Left ventricle myocardium superior (tissue), 1 donor: ENCODE data around the gene TPGS2. TPM values are rescaled to one million over a fixed set of nuclear protein-coding genes. Genes with fewer than 3 reads are reported as not detected.
"Not testable (repeated sequence)": the region's sequence is repeated elsewhere in the genome, so short reads cannot be mapped to it uniquely, and the experiment has no call there.

Experiments used
- ATAC-seq: fragments of 200-7000 bp; cut with Tn5 transposase; one replicate; pipeline ENCODE4 v1.9.1; 2020; ENCODE audit warnings: mild to moderate bottlenecking, moderate library complexity
- DNase-seq: peaks from one replicate; pipeline ENCODE4 v3.0.0-alpha.2; 2020
- intact Hi-C: fragments of 100-400 bp; cut with micrococcal nuclease; formaldehyde crosslinking; loops from one replicate; pipeline ENCODE4 v1.11.0; 2022
- total RNA-seq: library from RNA; stranded (reverse); fragmentation: NEBNext Ultra II Directional; extraction: Animal tissue kit (Norgen Biotek cat#: 25700); gene quantifications from one replicate; pipeline ENCODE4 v1.2.1, GENCODE V29; 2021
- donor health status: DM: no; HTN: yes; CAD: no; lungs with severe emphysema.

The TPGS2 gene
- total RNA-seq, 1 donor from 2014 or later: 25.1 TPM

DNA sequence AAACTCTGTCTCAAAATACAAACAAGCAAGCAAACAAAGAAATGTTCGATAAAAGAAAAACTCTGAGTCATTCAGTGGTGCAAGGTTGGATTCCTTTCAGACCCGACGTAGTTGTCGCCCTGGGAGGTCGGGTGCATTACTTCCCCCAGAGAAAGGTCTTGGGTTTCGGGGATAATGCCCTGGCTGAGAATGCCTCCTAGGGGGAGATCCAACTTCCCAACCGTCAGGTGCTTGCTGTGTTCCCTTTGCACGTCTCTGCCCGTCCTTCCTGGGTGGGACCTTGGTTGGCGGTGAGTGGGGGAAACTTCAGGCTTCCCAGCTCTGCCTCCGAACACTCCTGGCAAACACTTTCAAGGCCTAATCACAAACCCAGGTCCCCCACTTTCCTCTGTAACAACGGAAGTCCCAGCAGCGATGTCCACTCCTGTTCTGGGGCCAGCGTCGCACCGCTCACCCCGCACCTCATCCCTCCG is 609 bp downstream of the TPGS2 start:
- no peak for DNase-seq
- intact Hi-C loops: no loop called here

DNA sequence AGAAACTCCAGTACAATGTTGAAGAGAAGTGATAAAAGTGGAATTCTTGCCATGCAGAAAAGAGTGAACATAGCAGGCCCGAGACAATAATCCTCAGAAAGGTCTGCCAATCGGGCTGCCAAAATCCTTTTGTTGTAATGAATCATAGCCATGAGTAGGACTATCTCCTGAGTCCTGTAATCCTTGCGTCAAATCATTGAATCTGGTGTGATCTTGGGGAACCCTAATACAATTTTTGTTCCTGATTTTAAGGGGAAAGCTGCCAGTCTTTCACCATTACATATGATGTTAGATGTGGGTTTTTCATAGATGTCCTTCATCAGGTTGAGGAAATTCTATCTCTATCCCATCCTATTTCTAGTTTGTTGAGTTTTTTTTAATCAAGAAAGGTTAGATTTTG is 2.2 kb downstream of the TPGS2 start:
- DNase-seq (no peak), ATAC-seq (no peak)
- intact Hi-C loops: no loop called here

More for the DNA sequence above, 609 bp downstream of the TPGS2 start:
- peak; percentile 8 for ATAC-seq

DNA sequence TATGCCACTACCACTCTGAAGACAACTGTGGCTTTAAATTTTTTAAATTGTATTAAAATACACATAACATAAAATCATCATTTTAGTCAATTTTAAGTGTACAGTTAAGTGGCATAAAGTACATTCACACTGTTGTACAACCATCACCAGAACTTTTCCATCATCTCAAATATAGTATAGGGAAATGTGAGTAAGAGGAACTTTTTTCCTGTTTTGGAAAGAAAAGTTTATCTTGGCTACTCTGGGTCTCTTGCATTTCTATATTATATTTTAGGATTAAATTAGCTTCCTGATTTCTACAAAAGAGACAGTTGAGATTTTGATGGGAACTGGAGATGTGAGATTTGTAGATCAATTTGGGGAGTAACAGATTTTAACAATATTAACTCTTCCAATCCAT is 3.3 kb downstream of the TPGS2 start:
- DNase-seq: no peak
- ATAC-seq: no peak
- intact Hi-C loops: no loop called here

DNA sequence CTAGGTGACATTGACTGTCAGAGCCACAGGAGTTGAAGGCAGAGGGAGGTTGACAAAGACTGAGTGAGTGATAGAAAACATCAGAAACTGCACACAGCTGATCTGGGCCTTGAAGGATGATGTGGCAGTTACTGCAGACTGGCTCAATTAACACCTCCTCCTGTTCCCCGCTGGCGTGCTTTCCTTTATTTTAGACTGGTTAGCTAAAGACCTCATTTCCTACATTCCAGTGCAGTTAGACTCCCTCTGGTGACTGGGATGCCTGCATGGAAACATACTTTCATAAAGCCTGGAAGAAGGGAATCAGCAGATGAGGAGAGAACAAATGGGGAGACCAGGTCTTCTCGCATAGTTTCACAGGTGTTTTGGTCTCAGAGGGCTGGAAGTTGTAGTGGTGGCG is 7.1 kb downstream of the TPGS2 start:
- ATAC-seq: no peak
- intact Hi-C loops: no loop called here
- no peak for DNase-seq

DNA sequence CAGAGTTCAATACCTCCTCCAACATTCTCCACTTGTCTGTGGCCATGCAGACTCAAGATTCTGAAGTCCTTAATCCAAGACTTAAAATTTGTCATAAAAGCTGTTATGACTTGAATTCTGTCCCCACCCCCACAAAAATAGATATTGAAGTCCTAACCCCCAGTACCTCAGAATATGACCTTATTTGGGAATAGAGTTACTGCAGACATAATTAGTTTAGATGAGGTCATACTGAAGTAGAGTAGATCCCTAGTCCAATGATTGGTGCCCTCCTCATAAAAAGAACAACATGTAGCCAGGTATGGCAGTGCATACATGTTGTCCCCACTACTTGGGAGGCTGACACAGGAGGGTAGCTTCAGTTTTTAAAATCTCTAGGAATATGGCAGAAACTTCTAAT is 9.2 kb downstream of the TPGS2 start:
- DNase-seq: no peak
- ATAC-seq: no peak
- intact Hi-C loops: no loop called here

DNA sequence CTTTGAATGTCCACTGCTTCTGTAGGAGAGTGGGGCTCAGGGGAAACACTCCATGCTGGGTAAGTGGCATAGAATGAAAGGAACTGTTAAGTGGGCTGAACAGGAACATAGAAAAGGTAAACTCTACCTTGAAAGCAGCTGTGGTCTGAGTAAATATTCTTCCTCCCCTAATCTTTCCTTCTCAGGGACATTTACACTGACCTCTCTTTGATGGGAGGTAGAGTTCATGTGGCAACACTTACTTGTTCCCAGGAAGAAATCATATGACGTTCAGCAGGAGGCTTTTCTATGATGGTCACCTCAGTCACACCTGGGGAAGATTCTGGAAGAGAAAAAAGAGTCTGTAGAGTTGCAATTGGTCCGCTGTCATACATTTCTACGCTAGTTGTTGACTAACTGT is 10.2 kb downstream of the TPGS2 start:
- intact Hi-C loops: no loop called here
- ATAC-seq: no peak

DNA sequence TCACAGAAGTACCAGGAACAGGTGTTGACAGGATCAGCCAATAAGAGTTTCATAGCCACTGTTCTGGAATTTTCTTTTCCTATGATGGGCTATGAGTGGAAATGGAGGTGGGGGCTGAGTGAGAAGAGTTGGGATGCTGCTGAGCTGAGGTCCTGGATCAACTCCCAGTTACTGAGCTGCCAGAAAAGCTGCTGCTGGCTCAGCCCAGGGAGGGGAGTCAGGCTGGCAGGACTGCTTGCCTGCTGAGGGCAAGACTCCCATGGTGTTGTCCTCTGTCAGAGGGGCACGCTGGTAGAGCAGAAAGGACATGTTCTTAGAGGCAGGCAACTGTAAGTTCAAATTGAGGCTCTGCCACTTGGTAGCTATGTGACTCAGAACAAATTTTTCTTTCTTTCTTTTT is 11.8 kb downstream of the TPGS2 start:
- peak; percentile 50 for ATAC-seq
- DNase-seq: no peak
- intact Hi-C loops: no loop called here

More for the DNA sequence above, 10.2 kb downstream of the TPGS2 start:
- DNase-seq: no peak

DNA sequence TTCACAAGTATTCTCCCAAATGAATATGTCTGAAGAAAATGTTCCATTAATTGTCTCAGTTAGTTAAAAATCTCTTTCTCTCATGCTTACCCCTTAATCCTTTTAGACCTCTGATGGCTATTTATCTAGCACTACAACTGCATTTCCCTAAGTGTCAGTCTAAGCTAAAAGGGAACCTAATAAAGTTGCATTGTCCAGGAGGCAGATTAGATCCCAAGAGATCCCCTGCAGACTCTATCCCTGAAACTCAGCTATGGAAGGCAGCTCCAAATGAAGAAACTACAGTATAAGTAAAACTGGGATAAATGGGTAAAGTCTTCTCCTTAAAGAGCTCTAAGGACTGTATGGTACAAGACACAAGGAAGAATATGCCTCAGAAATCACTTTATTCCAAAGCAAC is 12.7 kb downstream of the TPGS2 start:
- DNase-seq, intact Hi-C loops: not testable (repeated sequence)

DNA sequence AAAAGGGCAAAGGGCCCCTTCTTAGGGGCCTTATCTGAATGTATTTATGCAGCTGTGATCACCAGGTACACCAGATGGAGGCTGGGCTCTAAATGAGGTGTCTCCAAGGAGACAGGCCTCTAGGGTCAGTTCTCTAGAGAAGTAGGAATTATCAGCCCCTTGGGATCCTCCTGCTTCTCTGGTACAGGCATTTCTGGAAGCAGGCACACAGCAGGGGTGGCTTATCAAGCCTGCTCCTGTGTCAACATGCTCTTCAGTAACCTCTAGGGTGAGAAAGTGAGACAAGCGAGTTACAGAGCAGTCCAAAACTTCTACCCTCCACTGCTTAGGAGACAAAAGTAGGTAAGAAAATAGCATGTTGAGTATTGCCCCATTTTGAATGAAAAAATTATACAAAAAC is 13.8 kb downstream of the TPGS2 start:
- DNase-seq: no peak
- intact Hi-C loops: no loop called here
- peak; percentile 74 for ATAC-seq

More for the DNA sequence above, 12.7 kb downstream of the TPGS2 start:
- not testable (repeated sequence) for ATAC-seq

DNA sequence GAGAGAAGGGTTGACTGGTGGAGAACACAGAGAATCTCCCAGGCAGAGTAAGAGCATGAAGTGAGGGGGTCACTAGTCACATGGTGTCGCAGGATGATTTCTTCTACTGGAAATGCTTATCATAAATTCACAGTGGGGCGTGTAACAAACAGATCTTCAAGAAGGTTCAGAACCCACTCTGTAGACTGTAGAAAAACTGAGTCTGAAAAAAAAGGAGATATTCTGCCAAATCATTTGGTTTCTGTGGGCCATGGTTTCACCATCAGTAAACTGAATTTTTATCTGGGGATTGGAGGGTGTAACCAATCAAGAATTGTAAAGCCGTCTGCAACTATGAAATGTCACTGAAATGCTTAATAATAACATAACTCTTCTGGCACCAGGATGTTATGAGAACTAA is 15.0 kb downstream of the TPGS2 start:
- ATAC-seq (no peak), DNase-seq (no peak)
- intact Hi-C loops: no loop called here

DNA sequence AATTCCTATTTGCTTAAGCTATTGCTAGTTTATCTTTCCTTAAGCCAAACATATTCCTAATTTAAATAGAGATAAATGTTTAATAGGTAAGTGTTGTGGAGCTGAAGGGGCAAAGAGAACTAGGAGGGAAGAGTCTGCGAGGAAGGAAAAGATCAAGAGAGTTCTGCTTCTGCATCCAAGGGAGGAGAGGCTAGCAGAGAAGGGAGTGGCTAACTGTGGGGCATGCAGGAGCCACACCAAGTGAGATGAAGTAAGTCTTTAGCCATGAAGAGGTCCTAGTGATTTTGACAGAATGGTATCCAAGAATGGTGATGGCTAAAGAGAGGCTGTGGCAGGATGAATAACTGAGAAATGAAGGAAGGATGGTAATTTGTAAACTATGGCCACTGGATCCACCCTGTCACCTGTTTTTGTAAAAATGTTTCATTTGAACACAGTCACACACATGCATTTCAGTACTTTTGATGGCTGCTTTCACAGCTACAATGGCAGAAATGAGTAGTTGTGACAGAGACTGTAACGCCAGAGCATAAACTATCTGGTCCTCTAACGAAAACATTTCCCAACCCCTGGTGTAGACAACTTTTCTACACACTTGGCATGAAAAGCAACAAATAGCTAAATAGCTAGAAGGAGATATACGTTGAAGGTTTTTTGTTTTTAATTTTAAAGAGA is 15.6 kb downstream of the TPGS2 start:
- intact Hi-C loops: no loop called here

DNA sequence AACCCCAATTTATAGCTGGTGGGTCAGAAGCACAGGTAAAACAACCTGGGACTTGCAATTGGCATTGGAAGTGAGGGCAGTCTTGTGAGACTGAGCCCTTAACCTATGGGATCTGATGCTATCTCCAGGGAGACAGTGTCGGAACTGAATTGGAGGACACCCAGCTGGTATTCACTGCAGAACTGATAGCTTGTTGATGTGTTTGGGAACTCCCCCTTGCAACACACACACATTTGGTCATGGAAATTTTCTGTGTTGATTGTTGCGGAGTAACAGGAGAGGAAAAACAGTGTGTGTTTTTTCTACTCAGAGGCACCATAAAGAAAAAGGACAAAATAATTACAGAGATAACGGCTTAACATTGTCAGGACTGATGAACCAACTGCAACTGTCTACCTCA is 16.1 kb downstream of the TPGS2 start:
- ATAC-seq: no peak
- intact Hi-C loops: no loop called here
- DNase-seq: no peak

More for the DNA sequence above, 15.6 kb downstream of the TPGS2 start:
- ATAC-seq: no peak
- no peak for DNase-seq

DNA sequence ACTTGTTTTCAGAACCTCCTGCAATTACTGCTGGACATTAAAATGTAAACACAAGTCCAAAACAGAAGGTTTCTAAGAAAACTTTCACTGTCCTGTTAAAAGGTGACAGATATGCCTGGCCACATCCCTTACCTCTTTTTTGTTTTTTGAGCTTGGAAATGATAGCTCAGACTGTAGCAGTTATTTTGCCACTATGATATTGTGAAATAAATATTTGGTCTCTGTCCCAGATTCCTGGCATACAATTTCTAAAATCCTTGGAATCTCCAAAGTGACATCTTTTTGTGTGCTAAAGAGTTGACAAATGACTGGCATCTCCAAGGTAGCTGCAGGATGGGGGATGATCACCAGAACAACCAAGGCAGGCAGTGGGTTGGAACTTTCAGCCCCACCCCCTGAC is 16.8 kb downstream of the TPGS2 start:
- intact Hi-C loops: no loop called here
- no peak for ATAC-seq

DNA sequence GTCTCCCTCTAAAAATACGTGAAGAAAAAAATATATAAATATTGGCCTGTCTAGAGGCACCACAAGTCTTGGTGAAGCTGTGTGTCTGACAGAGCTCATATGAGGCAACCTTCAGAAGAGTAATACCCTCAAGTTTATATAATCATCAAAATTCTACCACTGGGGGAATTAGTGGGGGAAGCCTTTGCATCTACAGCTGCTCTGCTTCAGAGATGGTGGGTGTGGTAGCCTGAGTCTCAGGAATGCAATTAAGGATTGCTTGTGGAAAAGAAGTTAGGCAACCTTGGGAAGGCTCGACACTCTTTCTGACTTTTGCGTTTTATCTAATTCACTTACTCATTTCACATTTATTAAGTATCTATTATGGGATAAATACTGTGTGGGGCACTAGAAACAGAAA is 17.4 kb downstream of the TPGS2 start:
- peak; percentile 6 for ATAC-seq
- intact Hi-C loops: no loop called here

More for the DNA sequence above, 16.8 kb downstream of the TPGS2 start:
- DNase-seq: no peak

DNA sequence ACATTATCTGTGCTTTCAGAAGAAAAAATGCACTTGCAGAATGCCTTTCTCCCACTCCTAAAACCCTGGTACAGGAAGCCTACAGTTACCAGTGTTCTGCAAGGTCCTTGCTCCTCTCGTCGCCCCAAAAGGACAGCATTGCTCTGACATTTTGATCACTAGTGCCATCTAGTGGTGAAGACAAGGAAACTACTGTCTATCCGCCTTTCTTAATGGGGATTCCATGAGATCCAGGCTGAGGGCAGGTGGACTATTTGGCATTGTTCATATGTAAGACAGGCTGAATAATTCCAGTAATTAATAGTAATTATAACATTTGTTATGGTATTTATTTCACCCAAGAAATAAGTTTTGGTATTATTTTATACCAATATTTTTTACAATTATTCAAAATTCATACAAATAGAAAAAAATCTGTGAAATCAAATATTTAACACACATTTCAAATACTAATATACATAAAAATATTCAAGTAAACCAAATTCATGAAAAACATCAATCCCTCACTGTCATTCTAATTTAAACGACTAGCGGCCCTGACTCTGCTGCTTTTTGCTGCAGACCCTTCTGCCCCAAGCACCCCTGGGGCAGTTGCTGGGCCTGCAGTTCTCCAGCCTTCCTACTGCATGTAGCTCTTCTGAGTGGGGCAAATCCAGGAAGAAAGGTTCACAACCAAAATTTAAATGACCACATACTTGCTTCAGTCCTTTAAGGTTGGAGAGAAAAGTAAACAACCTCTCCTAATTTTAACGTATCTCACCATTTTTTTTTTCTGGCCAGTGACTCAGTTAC is 19.0 kb downstream of the TPGS2 start:
- ATAC-seq (peak; percentile 83), DNase-seq (no peak)
- intact Hi-C loops: no loop called here

More for the DNA sequence above, 17.4 kb downstream of the TPGS2 start:
- DNase-seq: no peak

DNA sequence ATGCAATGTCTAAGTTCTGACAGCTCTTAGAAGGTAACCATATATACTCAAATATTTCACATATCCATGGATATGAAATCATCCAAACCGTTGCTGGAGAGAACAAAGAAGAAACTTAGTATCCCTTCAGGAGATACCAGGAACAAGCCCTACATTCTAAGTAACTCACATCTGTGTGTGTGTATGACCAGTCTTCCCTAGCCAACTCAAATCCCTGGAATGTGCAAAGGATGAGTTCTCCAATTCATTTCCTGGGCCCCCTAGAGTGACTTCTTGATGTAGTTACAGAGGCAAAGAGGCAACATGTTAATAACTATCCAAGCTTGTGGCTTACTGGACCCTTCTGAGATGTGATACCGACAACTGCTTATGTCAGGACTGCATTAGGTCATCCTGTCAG is 20.1 kb downstream of the TPGS2 start:
- no peak for DNase-seq
- no peak for ATAC-seq
- intact Hi-C loops: no loop called here

DNA sequence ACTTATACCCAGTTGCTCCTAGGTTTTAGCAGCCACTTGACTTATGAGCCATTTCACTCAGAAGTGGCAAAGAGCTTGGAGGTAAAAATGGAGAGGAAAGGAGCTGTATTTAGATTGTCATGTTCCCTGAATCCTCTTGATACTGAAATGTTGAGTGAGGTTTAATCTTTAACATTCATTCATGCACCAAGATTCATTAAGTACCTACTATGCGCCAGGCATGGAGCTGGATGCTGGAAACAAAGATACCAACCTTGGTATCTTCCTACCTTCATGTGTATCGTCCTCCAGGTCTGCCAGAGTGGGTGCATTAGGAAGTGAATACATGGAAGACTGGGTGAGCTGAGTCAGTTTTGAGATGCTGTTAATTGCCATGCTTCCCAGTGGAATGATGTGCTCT is 23.7 kb downstream of the TPGS2 start:
- DNase-seq (no peak), ATAC-seq (no peak)
- intact Hi-C loops: no loop called here

DNA sequence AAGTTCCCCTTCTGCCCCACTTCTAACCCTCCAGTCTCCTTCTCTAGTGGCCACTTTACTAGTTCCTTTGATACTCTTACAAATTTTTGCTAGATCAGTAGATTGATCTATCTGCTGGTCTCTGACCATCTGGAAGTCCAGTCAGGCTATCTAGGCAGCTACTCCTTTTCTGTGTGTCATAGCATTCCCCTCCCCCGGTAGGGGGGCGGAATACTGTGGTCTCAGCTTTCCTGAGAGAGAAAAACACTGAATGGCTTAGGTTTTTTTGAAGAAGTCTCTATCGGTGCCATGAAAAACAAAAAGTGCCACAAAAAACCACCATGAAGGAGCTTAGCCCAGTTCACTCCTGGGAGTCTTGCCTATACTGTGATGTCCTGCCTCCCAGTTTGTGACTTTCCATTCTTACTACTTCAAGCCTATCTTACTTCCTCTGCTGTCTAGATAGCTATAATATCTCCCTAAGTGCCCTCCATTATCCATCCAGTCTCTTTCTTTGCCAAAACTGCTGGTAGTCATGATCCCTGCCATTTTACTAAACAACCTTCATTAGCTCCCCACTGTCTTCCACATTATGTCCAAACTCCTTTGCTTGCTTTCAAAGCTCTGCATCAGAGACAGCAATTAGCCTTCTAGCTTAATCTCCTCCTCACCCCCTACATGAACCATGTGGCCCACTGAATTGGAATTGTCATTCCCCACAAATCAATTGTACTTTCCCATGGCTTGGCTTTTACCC is 29.9 kb downstream of the TPGS2 start:
- DNase-seq (no peak), ATAC-seq (peak; percentile 17)
- intact Hi-C loops: no loop called here

DNA sequence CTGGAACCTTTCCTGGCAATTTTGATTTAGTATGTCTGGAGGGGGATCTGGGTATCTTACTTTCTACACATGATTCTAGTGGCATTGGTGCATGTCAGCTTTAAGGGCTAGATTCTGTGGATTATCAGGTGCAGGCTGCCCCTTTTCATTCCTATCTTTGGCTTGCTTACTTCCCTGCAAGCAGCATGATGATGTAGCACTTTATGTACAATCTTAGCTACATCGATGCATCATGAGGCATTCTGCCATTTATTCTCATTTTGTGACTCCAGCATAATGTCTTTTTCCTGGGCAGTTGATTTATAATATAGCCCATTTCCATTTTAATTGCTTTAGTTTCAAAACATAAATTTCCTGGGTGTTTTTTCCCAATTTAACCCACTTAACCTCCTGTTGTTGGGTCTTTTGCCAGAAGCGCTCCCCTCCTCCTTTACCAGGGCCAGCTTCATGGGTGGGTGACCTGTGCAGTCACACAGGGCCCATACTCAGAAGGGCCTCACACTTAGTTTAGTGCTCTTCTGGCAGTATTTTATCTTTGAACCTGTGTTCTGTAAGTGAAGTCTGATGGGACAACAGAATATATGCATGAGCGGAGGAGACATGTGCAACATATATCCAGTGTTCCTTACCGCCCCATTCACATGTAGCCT is 36.0 kb downstream of the TPGS2 start:
- ATAC-seq: no peak
- intact Hi-C loops: no loop called here
- no peak for DNase-seq
